ENCODE measurements around the gene MUS81. TPM values are rescaled to one million over a fixed set of nuclear protein-coding genes. Genes with fewer than 3 reads are reported as not detected.

Gene MUS81
- total and polyA plus RNA-seq, 9 of the 15 experiments (the other 6 are each of a cell fraction or from before 2014, with no cell fraction given) = 13.4 to 118 (median 53.7) TPM

GRCh38 chr11:65900125-65900898, 40.1 kb downstream of the MUS81 start, which contains the start of gene FOSL1 (continued):
- TF ChIP-seq ZZZ3 (IDR thresholded peaks at IDR 0.05) (no peak), PTTG1 (tag; IDR thresholded peaks at IDR 0.05; ENCODE audit: low read depth) (no peak), RFX5 (IDR thresholded peaks at IDR 0.05; ENCODE audit: low read depth, low read length) (no peak), DACH1 (IDR thresholded peaks at IDR 0.05; ENCODE audit: partially characterized antibody) (peak; percentile 39), ZC3H11A (IDR thresholded peaks at IDR 0.05; ENCODE audit: low read depth, low read length) (no peak), ZNF274 (IDR thresholded peaks at IDR 0.05; ENCODE audit: borderline replicate concordance, low read depth, low read length) (no peak), ZNF766 (CRISPR knock-in tag; conservative IDR thresholded peaks at IDR 0.05) (peak; percentile 70; the same call in 1 of the 2 replicates), E2F3 (CRISPR knock-in tag; IDR thresholded peaks at IDR 0.05) (no peak), ZNF695 (CRISPR knock-in tag; IDR thresholded peaks at IDR 0.05) (no peak), FOXJ2 (tag; IDR thresholded peaks at IDR 0.05) (no peak), HMBOX1 (IDR thresholded peaks at IDR 0.05) (no peak), HMG20A (CRISPR knock-in tag; conservative IDR thresholded peaks at IDR 0.05) (no peak)
- TF ChIP-seq, protein P1, sequence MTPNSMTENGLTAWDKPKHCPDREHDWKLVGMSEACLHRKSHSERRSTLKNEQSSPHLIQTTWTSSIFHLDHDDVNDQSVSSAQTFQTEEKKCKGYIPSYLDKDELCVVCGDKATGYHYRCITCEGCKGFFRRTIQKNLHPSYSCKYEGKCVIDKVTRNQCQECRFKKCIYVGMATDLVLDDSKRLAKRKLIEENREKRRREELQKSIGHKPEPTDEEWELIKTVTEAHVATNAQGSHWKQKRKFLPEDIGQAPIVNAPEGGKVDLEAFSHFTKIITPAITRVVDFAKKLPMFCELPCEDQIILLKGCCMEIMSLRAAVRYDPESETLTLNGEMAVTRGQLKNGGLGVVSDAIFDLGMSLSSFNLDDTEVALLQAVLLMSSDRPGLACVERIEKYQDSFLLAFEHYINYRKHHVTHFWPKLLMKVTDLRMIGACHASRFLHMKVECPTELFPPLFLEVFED (CRISPR knock-in tag; conservative IDR thresholded peaks at IDR 0.05) = no peak
- TF ChIP-seq, protein P2, sequence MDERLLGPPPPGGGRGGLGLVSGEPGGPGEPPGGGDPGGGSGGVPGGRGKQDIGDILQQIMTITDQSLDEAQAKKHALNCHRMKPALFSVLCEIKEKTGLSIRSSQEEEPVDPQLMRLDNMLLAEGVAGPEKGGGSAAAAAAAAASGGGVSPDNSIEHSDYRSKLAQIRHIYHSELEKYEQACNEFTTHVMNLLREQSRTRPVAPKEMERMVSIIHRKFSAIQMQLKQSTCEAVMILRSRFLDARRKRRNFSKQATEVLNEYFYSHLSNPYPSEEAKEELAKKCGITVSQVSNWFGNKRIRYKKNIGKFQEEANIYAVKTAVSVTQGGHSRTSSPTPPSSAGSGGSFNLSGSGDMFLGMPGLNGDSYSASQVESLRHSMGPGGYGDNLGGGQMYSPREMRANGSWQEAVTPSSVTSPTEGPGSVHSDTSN (CRISPR knock-in tag; IDR thresholded peaks at IDR 0.05; ENCODE audit: low read depth) = no peak
- TF ChIP-seq, protein P2 (tag; conservative IDR thresholded peaks at IDR 0.05; ENCODE audit: low read depth) = no peak
- TF ChIP-seq, protein P3, sequence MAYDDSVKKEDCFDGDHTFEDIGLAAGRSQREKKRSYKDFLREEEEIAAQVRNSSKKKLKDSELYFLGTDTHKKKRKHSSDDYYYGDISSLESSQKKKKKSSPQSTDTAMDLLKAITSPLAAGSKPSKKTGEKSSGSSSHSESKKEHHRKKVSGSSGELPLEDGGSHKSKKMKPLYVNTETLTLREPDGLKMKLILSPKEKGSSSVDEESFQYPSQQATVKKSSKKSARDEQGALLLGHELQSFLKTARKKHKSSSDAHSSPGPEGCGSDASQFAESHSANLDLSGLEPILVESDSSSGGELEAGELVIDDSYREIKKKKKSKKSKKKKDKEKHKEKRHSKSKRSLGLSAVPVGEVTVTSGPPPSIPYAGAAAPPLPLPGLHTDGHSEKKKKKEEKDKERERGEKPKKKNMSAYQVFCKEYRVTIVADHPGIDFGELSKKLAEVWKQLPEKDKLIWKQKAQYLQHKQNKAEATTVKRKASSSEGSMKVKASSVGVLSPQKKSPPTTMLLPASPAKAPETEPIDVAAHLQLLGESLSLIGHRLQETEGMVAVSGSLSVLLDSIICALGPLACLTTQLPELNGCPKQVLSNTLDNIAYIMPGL (CRISPR knock-in tag; IDR thresholded peaks at IDR 0.05) = no peak
